ENCODE measurements around the gene SLAMF8. TPM values are rescaled to one million over a fixed set of nuclear protein-coding genes. Genes with fewer than 3 reads are reported as not detected.

SLAMF8 gene
- total RNA-seq, 4 donors from 2014 or later: 0.49 to 9.0 (median 3.1) TPM

DNA sequence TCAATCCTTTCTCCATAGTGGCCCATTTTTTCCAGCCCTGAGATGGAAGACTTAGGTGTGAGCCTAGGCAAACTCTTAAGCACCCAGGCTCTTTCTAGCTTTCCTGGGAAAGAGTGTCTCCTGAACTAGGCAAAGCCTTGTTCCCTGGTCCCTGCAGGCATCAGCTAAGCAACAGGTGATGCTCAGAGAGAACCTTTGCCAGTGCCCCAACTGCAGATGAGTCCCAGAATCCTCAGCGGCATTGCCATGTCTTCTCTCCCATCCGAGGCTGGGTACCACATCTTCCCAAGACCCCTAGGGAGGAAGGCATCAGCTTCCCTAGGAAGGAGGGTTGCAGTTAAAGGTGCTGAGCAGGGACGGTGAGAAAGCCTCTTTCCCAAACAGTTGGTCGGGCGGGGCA is 44.0 kb downstream of the SLAMF8 start:
- Histone ChIP-seq H3K36me3 (no peaks in the 10 kb centered on the region), H3K27me3 (peaks cover 0 to 27% (median 0%) of the 10 kb centered on the region in 4 donors), H3K9me3 (no peaks in the 10 kb centered on the region), H3K4me1 (peaks cover 26 to 68% (median 31%) of the 10 kb centered on the region in 3 donors), H3K4me3 (no peak overlapping the region), H3K27ac (no peak overlapping the region)
- TF ChIP-seq POLR2A (IDR thresholded peaks at IDR 0.05) (no peak), CTCF (IDR thresholded peaks at IDR 0.05) (no peak)
- intact Hi-C loops (cut with DNase I): no loop called here
- 82 to 86% methylated on average over 5 of the region's 5 CpGs for WGBS, 2 donors
- no peak for DNase-seq

- Histone ChIP-seq H3K4me3 (no peak overlapping the region), H3K4me1 (peaks cover 17 to 46% (median 23%) of the 10 kb centered on the region in 3 donors), H3K36me3 (no peaks in the 10 kb centered on the region), H3K9me3 (no peaks in the 10 kb centered on the region), H3K27ac (no peak overlapping the region), H3K27me3 (peaks cover 0 to 27% (median 0%) of the 10 kb centered on the region in 4 donors)
- TF ChIP-seq CTCF (IDR thresholded peaks at IDR 0.05) (no peak), POLR2A (IDR thresholded peaks at IDR 0.05) (no peak)
- intact Hi-C loops (cut with DNase I): no loop called here
- WGBS, 2 donors: 53 to 68% methylated on average over 3 to 14 of the region's 15 CpGs
- no peak for DNase-seq
These were observed 46.2 kb downstream of the SLAMF8 start for GRCh38 chr1:159872891-159873290.

- peaks cover 0 to 27% (median 0%) of the 10 kb centered on the region in 4 donors for H3K27me3 ChIP-seq
- no peaks in the 10 kb centered on the region for H3K9me3 ChIP-seq
- whole genome bisulfite sequencing, 2 donors: 84 to 87% methylated on average over 4 of the region's 4 CpGs
- DNase-seq: no peak
- H3K27ac ChIP-seq: no peak overlapping the region
- peaks cover 10 to 38% (median 16%) of the 10 kb centered on the region in 3 donors for H3K4me1 ChIP-seq
- TF ChIP-seq CTCF (IDR thresholded peaks at IDR 0.05) (no peak), POLR2A (IDR thresholded peaks at IDR 0.05) (no peak)
- intact Hi-C loops (cut with DNase I): no loop called here
- no peak overlapping the region for H3K4me3 ChIP-seq
- H3K36me3 ChIP-seq: no peaks in the 10 kb centered on the region
These were observed 47.0 kb downstream of the SLAMF8 start for GRCh38 chr1:159873530-159874143.

GRCh38 chr1:159877695-159878444 is 51.2 kb downstream of the SLAMF8 start:
- H3K36me3 ChIP-seq: no peaks in the 10 kb centered on the region
- TF ChIP-seq POLR2A (IDR thresholded peaks at IDR 0.05) (no peak), CTCF (IDR thresholded peaks at IDR 0.05) (no peak)
- no peak overlapping the region for H3K27ac ChIP-seq
- H3K9me3 ChIP-seq: no peaks in the 10 kb centered on the region
- WGBS, 2 donors: 92 to 96% methylated on average over 5 to 6 of the region's 6 CpGs
- H3K4me1 ChIP-seq: peaks cover 5 to 35% (median 15%) of the 10 kb centered on the region in 3 donors
- H3K4me3 ChIP-seq: no peak overlapping the region
- peaks cover 0 to 4% (median 0%) of the 10 kb centered on the region in 4 donors for H3K27me3 ChIP-seq
- intact Hi-C loops (cut with DNase I): no loop called here
- no peak for DNase-seq

DNA sequence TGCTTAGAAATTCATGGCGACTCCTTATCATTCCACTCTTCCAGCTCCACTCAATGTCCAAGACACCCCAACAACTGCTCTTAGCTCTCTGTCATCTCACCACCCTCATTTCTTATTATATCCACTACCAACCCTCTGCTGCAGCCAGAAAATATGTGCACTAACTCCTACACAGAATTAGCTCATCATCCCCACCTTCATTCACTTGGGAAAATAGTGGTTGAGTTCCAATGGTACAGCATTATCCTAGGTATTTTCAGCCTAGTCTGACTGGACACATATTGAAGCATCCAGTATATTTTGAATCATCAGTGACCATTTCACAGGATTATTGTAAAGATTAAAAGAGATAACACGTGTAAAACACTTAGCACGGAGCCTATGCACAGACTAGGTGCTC is 52.5 kb downstream of the SLAMF8 start:
- no peak for DNase-seq
- no peak overlapping the region for H3K4me3 ChIP-seq
- H3K4me1 ChIP-seq: peaks cover 5 to 32% (median 16%) of the 10 kb centered on the region in 3 donors
- H3K9me3 ChIP-seq: no peaks in the 10 kb centered on the region
- H3K36me3 ChIP-seq: no peaks in the 10 kb centered on the region
- H3K27me3 ChIP-seq: no peaks in the 10 kb centered on the region
- intact Hi-C loops (cut with DNase I): no loop called here
- WGBS, 2 donors: 75 to 86% methylated on average over 3 of the region's 3 CpGs
- TF ChIP-seq POLR2A (IDR thresholded peaks at IDR 0.05) (no peak), CTCF (IDR thresholded peaks at IDR 0.05) (no peak)
- no peak overlapping the region for H3K27ac ChIP-seq

All from esophagus squamous epithelium (tissue), 5 donors.